NOMO-1 treated with dmso at 0.1 percent for 144 hours (cell line): ENCODE data around the gene C16orf96.

Source experiments
- DNase-seq: peaks from one replicate; lab custom pipeline; 2025; ENCODE audit not compliant: unreplicated experiment; lab: John Stamatoyannopoulos, UW

C16orf96 gene

DNA sequence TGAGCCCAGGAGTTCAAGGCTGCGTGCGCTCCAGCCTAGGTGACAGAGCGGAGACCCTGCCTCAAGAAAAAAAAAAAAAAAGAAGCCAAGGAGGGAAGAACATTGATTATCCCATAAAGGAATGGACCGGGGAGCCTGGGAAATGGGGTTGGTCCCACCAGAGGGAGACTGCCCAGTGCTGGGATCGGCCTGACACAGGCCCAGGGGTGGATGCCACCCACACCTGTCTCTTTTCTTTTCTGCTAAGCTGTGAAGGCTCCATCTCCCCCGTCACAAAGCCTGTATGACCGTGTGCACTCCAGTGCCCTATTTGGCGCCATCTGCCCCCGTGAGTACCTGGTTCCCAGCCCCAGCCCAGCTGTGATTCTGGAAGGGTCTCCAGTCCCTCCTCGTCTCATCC, 42.9 kb downstream of the C16orf96 start:
- no peak for DNase-seq

GRCh38 chr16:4599545-4599944, 43.4 kb downstream of the C16orf96 start:
- no peak for DNase-seq

DNA sequence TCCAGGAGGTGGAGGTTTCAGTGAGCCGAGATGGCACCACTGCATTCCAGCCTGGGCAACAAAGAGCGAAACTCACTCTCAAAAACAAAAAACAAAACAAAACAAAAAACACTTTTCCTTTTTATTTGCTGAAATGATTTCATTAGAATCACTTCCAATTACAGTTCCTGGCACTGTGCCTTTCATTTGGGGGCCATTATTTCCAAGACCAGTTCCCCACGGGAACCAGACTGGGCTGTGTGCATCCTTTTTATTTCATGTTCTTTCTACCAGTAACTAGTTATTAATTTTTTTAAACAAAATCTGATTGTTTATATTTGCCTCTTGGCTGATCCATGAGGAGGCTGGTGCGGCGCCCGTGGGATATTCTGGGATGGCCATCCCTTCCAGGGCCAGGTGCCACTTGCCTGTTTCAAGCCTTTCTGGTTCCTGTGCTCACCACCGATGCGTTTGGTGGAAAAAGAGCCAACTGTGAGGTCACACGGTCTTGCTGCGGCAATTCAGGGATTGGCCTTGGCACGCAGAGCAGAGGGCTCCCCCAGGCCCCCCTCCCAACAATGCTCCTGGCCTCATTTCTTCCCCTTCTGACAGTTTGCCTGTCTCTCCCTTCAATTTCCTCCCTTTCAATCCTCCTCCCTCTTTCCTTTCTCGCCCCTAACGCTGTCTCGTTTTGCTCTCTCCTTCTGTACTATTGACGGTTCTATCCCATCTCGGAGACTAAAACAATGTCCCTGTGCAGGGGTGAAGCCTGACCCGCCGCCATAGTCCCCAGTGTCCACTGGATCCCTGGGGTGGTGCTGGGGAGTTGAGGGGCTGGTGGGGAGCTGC, 45.1 kb downstream of the C16orf96 start:
- no peak for DNase-seq

GRCh38 chr16:4601864-4602186, 45.7 kb downstream of the C16orf96 start:
- DNase-seq = no peak

- DNase-seq = no peak
Observed at GRCh38 chr16:4602331-4602730, 46.2 kb downstream of the C16orf96 start.

DNA sequence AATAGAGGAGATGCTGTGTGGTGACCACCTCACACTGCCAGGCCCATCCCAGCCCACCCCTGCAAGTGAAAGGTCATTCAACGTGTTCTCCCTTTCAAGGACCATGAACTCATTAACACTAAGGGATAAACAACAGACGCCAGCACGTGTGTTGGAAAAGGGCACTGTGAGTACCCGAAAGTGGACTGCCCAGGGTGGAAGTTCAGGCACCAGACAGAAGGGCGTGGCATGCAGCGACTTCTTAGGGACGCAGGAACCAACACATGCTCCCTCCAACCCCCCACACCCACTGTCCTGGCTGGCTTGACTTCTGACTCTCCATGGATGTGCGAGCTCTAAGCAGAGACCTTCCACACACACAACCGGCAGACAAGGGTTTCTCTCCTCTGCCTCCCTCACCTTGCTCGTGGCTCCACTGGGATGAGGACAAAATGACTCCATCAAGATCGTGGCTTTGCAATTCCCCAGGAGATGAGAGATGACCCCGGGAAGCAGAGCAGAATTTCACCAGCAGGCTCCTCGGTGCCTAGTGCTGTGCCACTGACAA, 47.6 kb downstream of the C16orf96 start:
- DNase-seq = no peak

GRCh38 chr16:4604401-4604800, 48.3 kb downstream of the C16orf96 start:
- no peak for DNase-seq

DNA sequence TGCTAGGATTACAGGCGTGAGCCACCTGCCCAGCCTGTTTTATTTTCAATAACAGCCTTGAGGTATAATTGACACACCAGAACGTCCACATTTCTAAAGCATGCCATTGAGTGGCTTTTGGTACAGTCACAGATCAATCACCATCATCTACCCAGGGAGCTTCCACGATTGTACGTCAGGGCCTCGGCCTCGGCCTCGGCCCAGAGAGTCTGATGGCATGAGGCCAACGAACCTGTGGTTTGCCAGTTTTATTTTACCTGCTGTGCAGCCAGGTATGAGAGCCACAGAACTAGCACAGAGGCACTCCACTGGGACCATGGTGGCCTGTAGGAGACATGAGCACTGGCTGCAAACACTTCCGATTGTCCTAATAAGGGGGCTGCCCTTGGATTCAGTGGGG, 50.2 kb downstream of the C16orf96 start:
- DNase-seq = no peak

DNA sequence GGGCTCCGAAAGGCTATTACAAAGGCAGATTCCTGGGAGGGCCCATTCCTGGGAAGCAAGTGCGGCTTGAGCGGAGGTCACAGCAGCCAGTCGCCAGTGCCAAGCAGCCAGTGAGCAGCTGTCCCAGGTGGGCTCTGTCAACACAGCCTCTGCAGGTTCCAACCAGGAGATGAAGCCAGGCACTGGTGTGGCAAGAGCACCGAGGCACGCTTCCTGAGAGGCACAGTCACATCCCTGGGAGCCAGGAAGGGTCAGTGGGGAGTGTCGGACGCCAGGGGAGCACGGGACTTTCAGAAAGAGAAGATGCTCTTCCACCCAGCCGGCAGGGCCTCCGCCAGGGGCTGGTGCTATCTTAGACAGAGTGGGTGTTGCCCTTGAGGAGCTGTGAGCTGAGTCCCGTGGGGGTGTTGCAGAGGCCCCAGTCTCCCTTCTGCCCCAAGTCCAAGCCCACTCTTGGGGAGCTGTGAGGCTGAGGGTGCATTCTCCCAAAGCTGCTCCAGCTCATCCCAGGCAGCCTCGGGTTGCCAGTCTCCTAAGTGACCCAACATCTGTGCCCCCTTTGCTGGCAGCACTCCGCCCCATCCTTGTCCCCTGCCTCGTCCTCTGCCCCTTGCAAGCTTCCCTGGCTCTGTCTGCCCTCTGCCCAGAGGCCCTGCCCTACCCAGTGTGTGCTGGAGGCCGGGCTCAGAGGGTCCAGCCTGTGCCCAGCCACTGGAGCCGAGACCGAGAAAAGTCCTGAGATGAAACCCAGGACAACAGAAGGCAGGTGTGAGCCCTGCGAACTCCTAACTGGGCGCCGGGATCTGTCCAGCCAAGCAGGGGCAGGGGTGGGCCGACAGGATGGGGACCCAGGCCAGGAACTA, 51.9 kb downstream of the C16orf96 start:
- no peak for DNase-seq

DNA sequence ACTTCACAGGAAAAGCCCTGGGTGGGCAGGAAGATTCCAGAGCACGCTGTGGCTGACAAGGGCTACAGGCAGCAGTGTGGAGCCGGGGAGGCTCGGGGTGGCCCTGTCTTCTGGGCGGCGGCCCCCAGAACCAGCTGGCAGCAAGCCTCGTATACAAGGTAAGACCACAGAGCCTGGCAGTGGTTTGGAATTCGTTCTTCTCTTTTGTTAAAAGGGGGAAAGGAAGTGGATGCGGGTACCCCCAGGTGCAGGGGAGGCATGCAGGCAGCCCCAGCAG, 52.5 kb downstream of the C16orf96 start:
- no peak for DNase-seq

DNA sequence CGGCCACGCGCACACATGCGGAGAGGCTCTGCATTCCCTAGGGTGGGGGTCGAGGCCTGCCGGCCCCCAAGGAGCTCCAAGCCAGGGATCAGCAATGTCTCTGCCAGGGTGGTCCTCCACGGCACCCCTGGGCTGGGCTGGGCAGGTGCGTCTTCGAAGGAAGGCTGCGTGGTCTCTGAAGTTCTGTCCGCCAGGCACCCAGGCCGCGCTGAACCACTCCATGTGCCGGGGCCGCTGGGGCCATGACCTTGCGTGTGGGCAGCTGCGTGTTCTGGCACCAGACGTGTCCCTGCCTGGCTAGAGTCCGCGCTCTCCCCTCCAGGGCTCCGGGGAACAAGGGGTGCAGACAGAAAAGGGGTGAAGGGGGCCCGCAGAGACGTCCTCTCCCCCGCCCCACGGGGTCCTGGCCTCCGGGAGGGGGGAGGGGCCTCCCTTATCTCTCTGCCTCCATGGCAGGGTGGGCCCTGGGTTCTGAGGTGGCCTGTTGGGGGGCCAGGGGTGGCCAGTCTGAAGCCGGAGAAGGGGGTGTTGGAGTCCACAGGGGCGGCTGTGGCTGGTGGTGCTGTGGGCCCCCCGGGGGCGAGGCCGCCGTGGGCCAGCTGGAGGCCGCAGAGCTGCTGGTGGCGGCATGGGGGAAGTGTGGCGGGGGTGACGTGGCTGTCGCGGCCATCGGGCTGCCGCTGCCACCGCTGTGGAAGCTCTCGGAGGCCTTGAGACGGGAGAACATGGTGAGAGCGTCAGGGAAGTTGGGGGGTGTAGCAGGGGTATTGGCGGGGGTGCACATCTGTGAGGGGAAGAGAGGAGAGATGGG, 53.3 kb downstream of the C16orf96 start:
- DNase-seq = no peak

DNA sequence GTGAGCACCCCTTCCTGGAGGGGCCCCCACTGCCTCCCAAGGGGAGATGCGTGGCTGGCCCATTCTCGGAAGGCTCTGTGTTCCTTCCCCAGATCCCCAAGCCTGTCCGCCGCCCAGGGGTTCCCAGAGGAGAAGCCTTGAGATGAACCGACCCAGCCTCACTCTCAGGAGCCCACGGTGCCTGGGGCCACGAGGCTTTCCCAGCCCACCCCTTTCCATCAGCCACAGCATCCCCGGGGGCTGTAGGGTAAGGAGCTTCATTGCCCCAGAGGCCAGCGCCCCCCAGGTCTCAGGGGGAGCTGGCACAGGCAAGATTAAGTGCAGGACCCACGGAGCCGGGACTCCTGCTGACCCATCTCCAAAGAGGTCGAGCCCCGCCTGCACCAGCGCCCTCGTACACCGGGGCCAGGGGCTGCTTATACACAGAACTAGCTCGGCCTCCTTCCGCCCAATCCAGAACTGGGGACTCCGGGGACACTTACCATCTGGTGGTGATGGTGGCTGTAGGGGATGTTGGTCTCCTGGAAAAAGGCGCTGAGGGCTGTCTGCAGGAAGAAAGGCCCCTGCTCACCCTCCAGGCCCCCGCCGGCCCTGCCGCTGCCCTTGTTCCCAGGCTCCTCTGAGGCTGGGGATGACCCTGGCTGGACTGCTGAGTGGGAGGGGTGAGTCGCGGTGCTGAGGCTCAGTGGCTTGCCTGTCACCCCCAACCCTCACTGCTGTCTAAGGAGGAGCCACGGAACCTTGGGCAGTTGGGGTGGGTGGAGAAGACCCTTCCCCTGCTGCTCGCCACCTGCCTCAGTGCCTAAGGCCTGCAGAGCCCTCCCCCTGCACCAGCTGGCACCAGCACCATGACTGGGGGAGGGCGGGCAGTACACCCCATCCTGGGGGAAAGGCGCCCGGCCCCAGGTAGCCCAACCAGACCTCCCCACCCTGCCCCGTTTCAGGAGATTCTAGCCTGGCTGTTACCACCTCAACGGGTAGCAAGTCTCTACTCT, 54.2 kb downstream of the C16orf96 start:
- no peak for DNase-seq

DNA sequence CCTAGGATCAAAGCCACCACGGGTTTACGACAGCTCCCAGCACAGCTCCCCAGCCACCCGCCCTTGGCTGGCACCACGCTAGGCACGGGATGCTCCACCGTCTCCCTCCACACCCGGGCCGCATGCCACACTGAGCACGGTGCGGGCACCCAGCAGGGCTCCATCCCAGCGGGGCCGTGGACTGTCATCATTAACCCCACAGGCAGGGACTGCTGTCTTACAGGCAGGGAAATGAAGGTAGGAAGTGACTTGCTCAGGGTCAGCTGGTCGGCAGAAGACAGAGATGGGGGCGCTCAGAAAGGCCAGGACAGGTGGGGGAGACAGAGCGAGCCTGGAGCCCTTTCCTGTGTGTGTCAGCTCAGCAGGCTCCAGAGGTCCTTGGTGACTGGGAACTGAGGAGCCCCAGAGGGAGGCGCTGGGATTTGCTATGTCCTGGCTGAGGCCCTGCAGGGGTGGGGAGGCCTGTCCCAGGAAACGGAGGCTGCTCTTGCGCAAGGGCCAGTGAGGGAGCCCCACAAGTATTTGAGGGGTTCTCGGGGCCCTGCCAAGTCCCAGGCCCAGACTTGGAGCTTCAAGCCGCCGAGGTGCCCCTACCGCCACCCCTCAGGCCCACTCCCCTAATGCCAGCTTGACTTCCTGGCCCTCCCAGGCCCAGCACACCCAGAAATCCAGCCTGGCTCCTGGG, 55.3 kb downstream of the C16orf96 start:
- no peak for DNase-seq

GRCh38 chr16:4612474-4612931, 56.4 kb downstream of the C16orf96 start:
- DNase-seq = no peak

DNA sequence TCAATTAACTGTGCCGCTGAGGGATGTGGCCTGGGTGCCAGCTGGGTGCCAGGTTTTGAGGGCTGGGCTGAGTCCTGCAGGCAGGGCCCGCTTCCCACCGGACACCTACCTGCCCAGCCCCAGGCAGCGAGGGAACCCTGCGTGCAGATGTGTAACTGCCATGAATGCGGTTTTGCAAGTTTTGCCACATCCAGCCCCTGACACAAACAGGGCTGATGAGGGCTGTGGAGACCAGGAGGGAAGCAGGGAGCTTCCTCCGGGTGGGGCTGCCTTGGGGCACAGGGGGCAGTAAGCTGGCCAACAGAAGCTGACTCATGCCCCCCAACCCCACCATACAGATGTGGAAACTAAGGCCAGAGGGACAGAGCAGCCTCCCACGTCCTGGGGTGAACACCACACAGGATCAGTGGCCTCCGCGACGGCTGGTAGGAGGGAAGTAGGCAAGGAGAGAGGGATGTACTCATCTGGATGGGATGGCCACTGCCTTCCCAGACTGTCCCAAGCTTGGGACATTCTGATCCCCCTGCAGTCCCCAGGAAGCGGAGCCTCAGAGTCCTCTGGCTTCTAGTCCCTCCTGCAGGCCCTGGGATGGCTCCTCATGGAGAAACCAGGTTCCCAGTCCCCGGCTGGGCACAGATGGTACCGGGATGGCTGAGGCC, 57.0 kb downstream of the C16orf96 start:
- no peak for DNase-seq

- DNase-seq = no peak
Observed at GRCh38 chr16:4613636-4614570, 57.8 kb downstream of the C16orf96 start.

DNA sequence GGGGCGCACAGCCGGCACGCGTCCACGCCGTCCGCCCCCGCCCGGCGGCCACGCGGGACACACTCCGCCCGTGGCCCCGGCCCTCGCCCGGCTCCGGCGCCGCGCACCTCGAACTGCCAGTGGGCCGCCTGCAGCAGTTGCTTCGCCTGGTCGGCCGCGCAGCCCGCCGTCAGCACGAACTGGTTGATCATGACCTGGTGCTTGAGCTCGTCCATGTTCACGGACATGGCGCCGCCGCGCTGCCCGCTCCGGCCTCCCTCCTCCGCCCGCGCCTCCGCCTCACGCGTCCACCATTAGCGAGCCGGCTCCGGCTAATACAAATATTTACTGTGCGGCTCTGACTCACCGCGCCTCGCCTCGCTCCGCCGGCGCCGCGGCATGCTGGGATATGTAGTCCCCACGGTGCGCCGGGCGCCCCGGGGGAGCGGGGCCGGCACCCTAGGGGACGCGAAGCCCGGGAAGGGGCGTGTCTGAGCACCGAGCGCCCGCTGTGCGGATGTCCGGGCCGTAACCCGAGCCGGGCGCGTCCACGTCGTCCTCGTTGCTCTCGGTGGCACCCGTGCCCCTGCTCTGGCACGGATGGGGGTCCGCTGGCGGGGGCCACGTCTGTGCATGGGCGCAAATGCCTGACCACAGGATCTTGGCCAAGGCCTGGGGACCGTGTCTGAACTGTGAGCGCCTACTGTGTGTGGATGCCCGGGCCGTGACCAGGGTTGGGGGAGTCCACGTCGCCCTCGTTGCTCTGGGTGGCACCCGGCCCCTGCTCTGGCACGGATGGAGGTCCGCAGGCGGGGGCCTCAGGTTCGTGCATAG, 58.6 kb downstream of the C16orf96 start, which contains the start of gene UBALD1:
Gene UBALD1, minus strand, starts transcription at position 318 of the 813 bp plus-strand sequence. Its CDS starts 91 bp downstream, at position 227.
- DNase-seq = peak; percentile 73
